ENCODE results near the gene TUBGCP3.

The TUBGCP3 gene

DNA sequence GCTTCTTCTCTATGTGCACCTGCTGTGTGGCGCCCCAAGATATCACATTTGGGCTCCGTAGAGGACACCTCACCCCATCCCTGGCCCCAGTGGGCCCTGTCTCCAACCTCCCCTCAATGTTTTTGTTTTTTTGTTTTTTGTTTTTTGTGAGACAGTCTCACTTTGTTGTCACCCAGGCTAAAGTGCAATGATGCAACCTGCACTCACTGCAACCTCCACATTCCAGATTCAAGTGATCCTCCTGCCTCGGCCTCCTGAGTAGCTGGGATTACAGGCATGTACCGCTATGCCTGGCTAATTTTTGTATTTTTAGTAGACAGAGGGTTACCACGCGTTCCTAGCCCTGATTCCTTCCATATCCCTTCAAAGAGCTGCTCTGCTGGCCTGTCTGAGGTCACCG, 26.9 kb upstream of the TUBGCP3 start:
- TF ChIP-seq, protein P1, sequence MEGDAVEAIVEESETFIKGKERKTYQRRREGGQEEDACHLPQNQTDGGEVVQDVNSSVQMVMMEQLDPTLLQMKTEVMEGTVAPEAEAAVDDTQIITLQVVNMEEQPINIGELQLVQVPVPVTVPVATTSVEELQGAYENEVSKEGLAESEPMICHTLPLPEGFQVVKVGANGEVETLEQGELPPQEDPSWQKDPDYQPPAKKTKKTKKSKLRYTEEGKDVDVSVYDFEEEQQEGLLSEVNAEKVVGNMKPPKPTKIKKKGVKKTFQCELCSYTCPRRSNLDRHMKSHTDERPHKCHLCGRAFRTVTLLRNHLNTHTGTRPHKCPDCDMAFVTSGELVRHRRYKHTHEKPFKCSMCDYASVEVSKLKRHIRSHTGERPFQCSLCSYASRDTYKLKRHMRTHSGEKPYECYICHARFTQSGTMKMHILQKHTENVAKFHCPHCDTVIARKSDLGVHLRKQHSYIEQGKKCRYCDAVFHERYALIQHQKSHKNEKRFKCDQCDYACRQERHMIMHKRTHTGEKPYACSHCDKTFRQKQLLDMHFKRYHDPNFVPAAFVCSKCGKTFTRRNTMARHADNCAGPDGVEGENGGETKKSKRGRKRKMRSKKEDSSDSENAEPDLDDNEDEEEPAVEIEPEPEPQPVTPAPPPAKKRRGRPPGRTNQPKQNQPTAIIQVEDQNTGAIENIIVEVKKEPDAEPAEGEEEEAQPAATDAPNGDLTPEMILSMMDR (IDR thresholded peaks at IDR 0.05; ENCODE audit: borderline replicate concordance, insufficient read depth, low read depth, low read length), result no peak

GRCh38 chr13:112608212-112608611, 20.3 kb upstream of the TUBGCP3 start:
- H3K4me3 ChIP-seq (ENCODE audit: low read depth, low read length), result no peak overlapping the region
- TF ChIP-seq, protein P1 (IDR thresholded peaks at IDR 0.05; ENCODE audit: borderline replicate concordance, insufficient read depth, low read depth, low read length), result no peak

More for the DNA sequence above, 26.9 kb upstream of the TUBGCP3 start:
- H3K4me3 ChIP-seq (ENCODE audit: low read depth, low read length), result no peak overlapping the region

GRCh38 chr13:112606109-112607001, 18.4 kb upstream of the TUBGCP3 start:
- no peak overlapping the region for H3K4me3 ChIP-seq (ENCODE audit: low read depth, low read length)
- TF ChIP-seq, protein P1 (IDR thresholded peaks at IDR 0.05; ENCODE audit: borderline replicate concordance, insufficient read depth, low read depth, low read length), result peak; percentile 82

- TF ChIP-seq, protein P1 (IDR thresholded peaks at IDR 0.05; ENCODE audit: borderline replicate concordance, insufficient read depth, low read depth, low read length), result no peak
Observed at GRCh38 chr13:112605531-112605990, 17.6 kb upstream of the TUBGCP3 start.

GRCh38 chr13:112603641-112604225, 15.8 kb upstream of the TUBGCP3 start:
- no peak overlapping the region for H3K4me3 ChIP-seq (ENCODE audit: low read depth, low read length)
- TF ChIP-seq, protein P1 (IDR thresholded peaks at IDR 0.05; ENCODE audit: borderline replicate concordance, insufficient read depth, low read depth, low read length), result no peak

More at GRCh38 chr13:112605531-112605990, 17.6 kb upstream of the TUBGCP3 start:
- no peak overlapping the region for H3K4me3 ChIP-seq (ENCODE audit: low read depth, low read length)

GRCh38 chr13:112602189-112602588, 14.2 kb upstream of the TUBGCP3 start:
- no peak overlapping the region for H3K4me3 ChIP-seq (ENCODE audit: low read depth, low read length)

More at GRCh38 chr13:112602189-112602588, 14.2 kb upstream of the TUBGCP3 start:
- TF ChIP-seq, protein P1 (IDR thresholded peaks at IDR 0.05; ENCODE audit: borderline replicate concordance, insufficient read depth, low read depth, low read length), result no peak

Measured in GM12875 (cell line).